Stimulated activated CD8-positive, alpha-beta memory T cell treated with anti-CD3 and anti-CD28 coated beads, Interleukin-4, amount 100 ng/mL, for 48 hours (primary cell): ENCODE measurements around the gene PRKAG2.

ENCODE experiments used
- DNase-seq: peaks from one replicate; pipeline ENCODE4 v3.0.0-alpha.2; 2020

Gene PRKAG2

DNA sequence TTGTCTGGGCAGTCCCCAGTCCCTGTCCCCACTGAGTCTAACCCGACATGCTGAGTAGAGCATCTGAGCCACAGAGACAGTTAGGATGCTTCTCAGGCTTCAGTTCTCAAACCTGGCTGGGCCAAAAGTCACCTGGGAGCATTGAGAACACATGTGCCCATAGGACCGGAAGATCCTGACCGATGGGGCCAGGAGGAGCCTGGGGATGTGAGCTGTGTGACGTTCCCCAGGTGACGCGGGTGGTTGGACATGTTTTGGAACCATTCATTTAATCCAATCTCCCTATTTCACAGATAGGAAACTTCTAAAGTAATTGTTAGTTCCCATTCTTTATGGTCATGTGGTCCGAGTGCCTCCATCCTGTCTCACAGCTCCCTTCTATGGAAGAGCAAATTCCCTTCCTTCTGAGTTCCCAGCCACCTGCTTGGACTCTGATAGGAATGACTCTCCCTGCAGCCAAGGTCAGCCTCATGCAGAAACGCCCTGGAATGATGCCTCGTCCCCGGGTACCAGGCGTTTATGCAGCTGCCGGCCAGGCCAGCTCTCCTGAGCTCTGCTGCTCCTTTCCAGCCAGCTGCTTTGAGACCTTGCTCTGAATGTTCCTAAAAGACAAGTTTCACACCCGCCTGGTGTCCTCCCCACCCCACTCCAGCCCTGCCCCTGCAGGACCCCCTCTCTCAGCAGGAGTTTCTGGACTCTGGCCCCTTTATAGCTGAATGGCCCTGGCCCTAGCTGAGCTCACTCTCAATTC is 190.7 kb downstream of the PRKAG2 start:
- DNase-seq: no peak

GRCh38 chr7:151684408-151685175 is 192.3 kb downstream of the PRKAG2 start:
- no peak for DNase-seq

DNA sequence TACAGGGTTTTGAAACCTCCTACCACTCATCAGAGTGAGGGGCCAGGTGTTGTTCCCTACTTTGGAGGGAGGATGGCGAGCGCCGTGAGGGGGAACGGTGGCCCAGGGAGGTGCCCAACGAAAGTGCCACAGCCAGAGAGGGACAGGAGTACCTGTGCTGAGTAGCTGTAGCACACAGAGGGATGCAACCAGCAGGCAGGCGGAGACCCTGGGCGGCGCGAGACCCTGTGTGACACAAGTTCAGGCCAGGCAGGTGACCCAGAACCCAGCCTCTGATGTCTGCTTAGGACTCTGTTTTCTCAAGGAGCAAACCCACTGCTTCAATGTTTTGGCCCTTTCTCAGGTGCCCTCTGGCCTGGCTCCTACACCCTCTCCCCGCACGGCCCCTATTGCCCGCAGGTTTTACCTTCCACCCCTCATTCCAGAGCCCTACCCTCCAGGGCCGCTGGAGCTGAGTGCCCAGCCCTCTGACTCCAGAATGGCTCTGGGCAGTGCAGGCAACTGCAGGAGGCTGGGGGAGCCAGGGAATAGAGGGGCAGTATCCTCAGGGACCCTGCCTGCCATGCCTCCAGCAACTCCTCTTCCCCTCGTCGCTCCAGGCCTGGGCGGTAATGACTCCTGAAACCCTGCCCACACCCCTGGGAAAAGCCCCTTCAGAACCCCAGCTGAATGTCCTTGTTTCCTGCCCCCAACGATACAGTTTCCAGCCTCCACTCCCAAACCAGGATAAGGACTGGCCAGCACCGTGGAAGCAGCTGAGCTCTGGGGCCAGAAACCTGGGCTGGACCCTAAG is 193.1 kb downstream of the PRKAG2 start:
- no peak for DNase-seq

DNA sequence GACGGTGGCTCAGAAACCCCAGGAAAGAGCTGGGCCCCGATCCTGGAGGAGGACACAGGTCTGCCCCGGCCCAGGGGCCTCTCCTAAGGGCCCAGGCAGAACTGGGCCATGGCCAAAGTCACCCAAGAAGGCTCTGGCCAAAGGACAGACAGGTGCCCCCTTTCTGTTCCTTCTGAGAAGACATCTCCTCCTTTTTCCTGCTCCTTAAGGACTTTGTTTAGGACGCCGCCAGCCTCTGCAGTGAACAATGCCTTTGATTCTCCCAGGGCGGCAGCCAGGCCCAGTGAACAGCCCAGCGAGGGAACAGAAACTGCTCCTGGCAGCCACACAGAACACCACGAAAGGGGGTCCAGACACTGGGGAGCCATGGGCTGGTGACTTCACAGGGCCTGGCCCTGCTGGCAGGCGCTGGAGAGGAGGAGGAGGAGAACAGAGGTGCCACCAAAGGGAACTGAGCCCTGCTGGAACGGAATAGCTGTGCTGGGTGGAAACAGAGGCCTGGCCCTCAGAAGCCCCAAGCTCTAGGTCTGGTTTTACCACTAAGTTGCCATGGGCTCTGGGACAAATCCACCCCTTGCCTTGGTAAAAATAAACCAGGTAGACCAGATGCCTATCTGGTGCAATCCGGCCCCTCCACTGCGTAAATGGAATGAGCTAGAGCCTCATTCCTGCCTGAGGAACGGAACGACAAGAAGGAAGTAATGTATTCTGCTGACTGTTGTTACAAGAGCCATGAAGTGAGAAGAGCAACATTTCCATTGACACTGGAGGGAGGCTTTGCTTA is 193.9 kb downstream of the PRKAG2 start:
- no peak for DNase-seq

GRCh38 chr7:151681726-151682125 is 195.2 kb downstream of the PRKAG2 start:
- DNase-seq: no peak

- no peak for DNase-seq
These were observed 196.1 kb downstream of the PRKAG2 start for GRCh38 chr7:151680810-151681209.

- DNase-seq: no peak
These were observed 196.9 kb downstream of the PRKAG2 start for GRCh38 chr7:151679881-151680612.

DNA sequence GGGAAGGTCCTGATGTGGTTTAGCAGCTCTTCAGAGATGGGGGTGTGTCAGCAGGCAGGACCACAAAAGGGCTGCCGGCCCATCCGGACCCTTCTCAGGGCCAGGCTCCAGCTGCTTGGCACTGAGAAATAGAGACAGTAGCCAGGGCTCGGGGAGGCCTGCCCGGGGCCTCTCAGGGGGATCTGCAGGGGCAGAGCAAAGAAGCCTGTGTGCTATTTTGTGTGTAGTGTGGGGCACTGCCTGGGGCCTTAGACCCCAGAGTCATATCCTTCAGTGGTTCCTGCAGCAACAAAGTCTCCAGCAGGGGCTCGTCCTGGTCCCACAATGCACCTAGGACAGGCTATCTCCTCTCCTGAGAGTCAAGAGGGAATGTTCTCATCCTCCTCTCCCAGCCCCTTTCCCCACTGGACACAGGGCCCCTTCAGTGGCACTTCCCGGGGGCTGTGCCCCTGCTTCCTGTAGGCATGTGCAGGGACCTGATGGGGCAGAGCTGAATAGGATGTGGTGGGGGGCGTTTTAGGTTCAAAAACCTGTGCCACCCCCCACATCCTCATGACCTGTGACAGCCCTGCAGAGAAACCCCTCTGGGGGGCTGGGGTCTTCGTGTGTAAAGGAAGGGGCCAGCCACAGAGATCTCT is 197.7 kb downstream of the PRKAG2 start:
- no peak for DNase-seq

DNA sequence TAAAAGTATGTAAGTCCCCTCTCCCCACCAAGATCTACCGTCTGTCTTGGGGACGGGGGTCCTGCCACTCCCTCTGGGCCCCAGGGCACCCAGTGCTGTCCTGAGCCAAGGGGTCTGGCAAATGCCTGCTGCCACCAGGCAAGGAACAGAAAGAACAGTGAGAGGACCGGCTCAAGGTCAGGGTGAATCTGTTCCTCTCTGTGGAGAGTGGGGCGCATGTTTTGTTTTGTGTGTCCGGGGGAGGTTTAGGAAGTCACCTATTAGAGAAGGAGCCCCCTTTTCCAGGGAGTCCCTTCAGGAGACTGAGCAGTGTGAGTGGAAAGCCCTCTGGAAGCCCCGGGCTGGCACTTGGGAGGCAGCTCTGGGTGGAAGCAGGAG is 198.7 kb downstream of the PRKAG2 start:
- DNase-seq: no peak

GRCh38 chr7:151677581-151678226 is 199.2 kb downstream of the PRKAG2 start:
- no peak for DNase-seq

DNA sequence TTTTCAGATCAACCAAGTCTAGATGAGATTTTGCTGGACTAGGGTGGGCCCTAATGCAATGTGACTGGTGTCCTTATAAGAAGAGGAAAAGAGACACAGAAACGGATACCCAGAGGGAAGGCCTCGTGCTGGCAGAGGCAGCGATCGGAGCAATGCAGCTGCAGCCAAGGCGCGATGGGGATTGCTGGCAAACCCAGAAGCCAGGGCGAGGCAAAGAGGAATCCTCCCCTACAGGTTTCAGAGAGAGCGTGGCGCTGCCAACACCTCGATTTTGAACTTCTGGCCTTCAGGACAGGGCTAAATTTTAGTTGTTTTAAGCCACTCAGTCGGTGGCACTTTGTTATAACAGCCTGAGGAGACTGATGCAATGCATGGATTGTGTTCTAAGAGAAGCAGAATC is 200.2 kb downstream of the PRKAG2 start:
- no peak for DNase-seq

- no peak for DNase-seq
These were observed 201.6 kb downstream of the PRKAG2 start for GRCh38 chr7:151675196-151675920.

GRCh38 chr7:151674161-151674920 is 202.6 kb downstream of the PRKAG2 start:
- no peak for DNase-seq

DNA sequence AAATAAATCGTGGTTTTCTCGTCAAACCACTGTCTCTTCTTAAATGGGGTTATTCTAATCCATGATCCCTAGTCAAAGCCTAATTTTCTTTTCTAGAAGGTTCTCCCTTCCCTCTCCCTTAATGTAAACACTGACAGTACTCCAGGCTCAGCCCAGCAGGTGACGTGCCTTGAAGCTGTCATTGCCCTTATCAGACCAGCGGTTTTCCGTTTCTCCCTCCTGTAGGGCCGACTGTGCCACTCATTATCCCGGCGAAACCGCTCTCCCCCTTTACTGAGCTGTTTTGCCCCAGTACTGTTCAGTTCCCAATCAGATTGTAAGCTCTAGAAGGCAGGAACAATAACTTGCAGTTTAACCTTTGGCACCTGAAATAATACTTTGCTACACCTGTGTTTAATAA is 203.7 kb downstream of the PRKAG2 start:
- DNase-seq: no peak

DNA sequence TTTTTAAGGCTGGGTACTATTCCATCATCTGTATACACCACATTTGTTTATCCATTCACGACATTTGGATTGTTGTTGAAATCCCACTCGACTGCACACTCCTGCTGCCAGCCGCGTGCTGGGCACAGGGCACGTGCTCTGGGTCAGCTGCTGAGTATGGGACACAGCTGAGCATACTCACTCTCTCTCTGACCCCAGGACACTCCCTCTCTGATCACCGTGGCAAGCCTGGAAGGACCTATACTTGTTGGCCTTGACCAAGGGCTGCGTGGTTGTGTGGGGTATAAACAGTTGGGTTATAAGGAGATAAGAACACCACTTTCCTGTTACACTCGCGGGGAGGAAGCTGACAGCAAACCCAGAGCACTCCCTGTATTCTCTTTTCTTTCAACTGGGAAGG is 204.2 kb downstream of the PRKAG2 start:
- DNase-seq: no peak

DNA sequence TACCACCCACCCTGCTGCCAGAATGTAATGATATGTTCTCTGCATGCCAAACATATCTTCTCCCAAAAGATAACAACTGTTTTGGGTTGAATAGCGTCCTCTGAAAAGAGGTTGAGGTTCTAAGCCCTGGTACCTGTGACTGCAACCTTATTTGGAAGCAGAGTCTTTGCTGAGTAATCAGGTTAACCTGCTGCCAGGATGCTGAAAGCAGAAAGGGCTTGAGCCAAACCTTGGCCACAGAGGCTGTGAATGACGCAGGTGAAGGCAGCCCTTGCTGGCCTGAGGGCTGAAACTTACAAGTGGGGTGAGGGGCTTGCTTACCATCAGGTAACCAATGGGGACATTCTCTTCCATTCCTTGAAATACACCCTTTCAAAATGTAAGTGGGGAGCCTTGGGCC is 205.4 kb downstream of the PRKAG2 start:
- DNase-seq: no peak

DNA sequence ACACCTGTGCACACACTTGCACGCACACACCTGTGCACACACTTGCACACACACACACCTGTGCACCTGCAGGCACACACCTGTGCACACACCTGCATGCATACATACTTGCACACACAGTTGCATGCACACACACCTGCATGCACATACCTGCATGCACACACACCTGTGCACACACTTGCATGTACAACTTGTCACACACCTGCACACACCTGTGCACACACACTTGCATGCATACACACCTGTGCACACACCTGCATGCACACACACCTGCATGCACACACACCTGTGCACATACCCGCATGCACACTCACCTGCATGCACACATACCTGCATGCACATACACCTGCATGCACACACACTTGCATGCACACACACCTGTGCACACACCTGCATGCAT is 207.2 kb downstream of the PRKAG2 start:
- DNase-seq: no peak

DNA sequence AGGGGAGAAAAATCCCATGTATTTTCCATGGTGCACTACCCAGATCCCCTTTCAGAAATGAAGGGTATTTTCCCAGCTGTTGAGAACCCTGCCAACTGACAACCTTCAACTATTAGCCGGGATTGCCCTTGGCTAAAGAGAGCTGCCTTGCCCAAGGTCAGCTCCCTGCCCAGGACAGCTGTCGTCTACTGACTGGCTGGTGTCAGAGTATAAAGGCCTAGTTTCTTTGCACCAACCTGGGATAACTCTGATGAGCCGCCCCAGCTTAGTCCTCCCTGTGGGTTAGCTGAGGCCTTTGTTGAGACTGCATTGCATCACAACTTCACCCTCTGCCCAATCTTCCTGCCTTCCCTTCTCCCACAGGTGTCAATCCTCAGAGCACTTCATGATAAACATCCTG is 210.0 kb downstream of the PRKAG2 start:
- DNase-seq: no peak

DNA sequence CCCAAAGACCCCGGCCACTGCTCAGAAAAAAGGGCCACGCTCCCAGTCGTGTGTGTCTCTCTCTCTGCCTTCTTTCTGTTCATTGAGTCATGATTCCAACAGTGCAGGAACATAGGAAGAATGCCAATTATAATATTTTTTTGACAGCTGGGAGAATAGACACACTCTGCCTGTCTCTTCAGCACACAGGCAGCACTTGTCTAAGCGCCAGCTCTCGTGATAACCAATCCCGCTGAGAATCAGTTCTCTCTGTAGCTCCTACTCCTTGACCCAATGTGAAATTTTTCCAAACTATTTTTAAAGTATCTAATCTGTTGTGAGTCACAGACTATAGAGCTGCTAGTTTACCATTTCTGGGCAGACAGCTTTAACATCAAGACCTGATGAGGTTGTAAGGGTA is 211.5 kb downstream of the PRKAG2 start:
- DNase-seq: no peak

GRCh38 chr7:151664268-151664667 is 212.6 kb downstream of the PRKAG2 start:
- no peak for DNase-seq
